T-helper 1 cell (primary cell): Measurements from ENCODE around the gene MOV10L1.
"Not testable (repeated sequence)": the region's sequence is repeated elsewhere in the genome, so short reads cannot be mapped to it uniquely, and the experiment has no call there.

ENCODE experiments used
- DNase-seq, 5 donors: peaks; one replicate each; pipeline ENCODE4 v3.0.0-alpha.2; 2012 to 2020

MOV10L1 gene

GRCh38 chr22:50078761-50079160 is 11.0 kb upstream of the MOV10L1 start:
- DNase-seq: no peak

GRCh38 chr22:50080077-50080465 is 9.7 kb upstream of the MOV10L1 start:
- no peak for DNase-seq

GRCh38 chr22:50081426-50082196 is 8.2 kb upstream of the MOV10L1 start:
- no peak for DNase-seq

GRCh38 chr22:50082197-50082715 is 7.5 kb upstream of the MOV10L1 start:
- no peak for DNase-seq

- DNase-seq: no peak
These were observed 6.8 kb upstream of the MOV10L1 start for GRCh38 chr22:50082961-50083461.

- DNase-seq: no peak
These were observed 6.2 kb upstream of the MOV10L1 start for GRCh38 chr22:50083462-50084079.

GRCh38 chr22:50084080-50084477 is 5.7 kb upstream of the MOV10L1 start:
- no peak for DNase-seq

- DNase-seq: no peak
These were observed 5.2 kb upstream of the MOV10L1 start for GRCh38 chr22:50084614-50085021.

GRCh38 chr22:50085211-50085972 is 4.4 kb upstream of the MOV10L1 start, which contains the start of gene MLC1:
Gene MLC1, minus strand, starts transcription at chr22:50085426. Its CDS starts 524 bp downstream, at chr22:50084902.
- peak in 1 of 5 donors; percentile 25 for DNase-seq

GRCh38 chr22:50086526-50086925 is 3.3 kb upstream of the MOV10L1 start:
- no peak for DNase-seq

GRCh38 chr22:50086975-50087374 is 2.8 kb upstream of the MOV10L1 start:
- DNase-seq: not testable (repeated sequence)

- no peak for DNase-seq
These were observed 2.2 kb upstream of the MOV10L1 start for GRCh38 chr22:50087646-50088045.

GRCh38 chr22:50088096-50088495 is 1.7 kb upstream of the MOV10L1 start:
- no peak for DNase-seq

GRCh38 chr22:50089231-50089630 is 575 bp upstream of the MOV10L1 start:
- no peak for DNase-seq

- DNase-seq: no peak
These were observed 557 bp downstream of the MOV10L1 start for GRCh38 chr22:50090412-50090714.

- DNase-seq: no peak
These were observed 1.4 kb downstream of the MOV10L1 start for GRCh38 chr22:50091092-50091768.

- DNase-seq: no peak
These were observed 2.5 kb downstream of the MOV10L1 start for GRCh38 chr22:50092342-50092741.

- no peak for DNase-seq
These were observed 8.2 kb downstream of the MOV10L1 start for GRCh38 chr22:50098052-50098451.

- no peak for DNase-seq
These were observed 12.2 kb downstream of the MOV10L1 start for GRCh38 chr22:50101870-50102565.

- no peak for DNase-seq
These were observed 13.1 kb downstream of the MOV10L1 start for GRCh38 chr22:50102946-50103345.

GRCh38 chr22:50104141-50104544 is 14.3 kb downstream of the MOV10L1 start:
- no peak for DNase-seq
